C4-2B (cell line): ENCODE results near the gene LRP1B.

Experiments
- ZFX ChIP-seq: fragments of 450-650 bp; IDR thresholded peaks from 2 replicates; pipeline ENCODE4 v1.6.1; 2017
- TF ChIP-seq, protein P1 (sequence below): fragments of 450-650 bp; conservative IDR thresholded peaks from 2 replicates; pipeline ENCODE4 v1.5.1; 2017; ENCODE audit warnings: mild to moderate bottlenecking

DNA sequence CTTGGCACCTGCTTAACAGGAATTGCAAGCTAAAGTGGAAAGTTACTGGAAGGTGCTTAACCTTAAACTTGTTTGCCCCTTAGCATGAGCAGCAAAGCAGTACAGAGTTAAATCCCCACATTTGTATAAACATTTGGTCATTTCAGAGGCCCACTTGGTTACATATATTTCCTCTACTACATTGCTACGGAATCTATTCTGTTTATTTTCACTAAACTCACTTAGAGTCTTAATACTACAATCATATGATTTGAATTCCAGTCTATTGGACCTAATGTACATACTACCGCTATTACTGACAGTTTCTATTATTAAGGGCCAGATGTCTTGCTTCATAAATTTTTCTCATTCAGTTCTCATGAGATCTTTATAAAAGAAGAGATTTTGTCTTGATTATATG lies 1294.0 kb downstream of the LRP1B start:
- TF ChIP-seq, protein P1, sequence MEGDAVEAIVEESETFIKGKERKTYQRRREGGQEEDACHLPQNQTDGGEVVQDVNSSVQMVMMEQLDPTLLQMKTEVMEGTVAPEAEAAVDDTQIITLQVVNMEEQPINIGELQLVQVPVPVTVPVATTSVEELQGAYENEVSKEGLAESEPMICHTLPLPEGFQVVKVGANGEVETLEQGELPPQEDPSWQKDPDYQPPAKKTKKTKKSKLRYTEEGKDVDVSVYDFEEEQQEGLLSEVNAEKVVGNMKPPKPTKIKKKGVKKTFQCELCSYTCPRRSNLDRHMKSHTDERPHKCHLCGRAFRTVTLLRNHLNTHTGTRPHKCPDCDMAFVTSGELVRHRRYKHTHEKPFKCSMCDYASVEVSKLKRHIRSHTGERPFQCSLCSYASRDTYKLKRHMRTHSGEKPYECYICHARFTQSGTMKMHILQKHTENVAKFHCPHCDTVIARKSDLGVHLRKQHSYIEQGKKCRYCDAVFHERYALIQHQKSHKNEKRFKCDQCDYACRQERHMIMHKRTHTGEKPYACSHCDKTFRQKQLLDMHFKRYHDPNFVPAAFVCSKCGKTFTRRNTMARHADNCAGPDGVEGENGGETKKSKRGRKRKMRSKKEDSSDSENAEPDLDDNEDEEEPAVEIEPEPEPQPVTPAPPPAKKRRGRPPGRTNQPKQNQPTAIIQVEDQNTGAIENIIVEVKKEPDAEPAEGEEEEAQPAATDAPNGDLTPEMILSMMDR: no peak
- TF ChIP-seq ZFX: no peak
